ENCODE results near the gene MORC1.

MORC1 gene

GRCh38 chr3:108953210-108953609 lies 164.7 kb downstream of the MORC1 start:
- H3K9me3 ChIP-seq (ENCODE audit: control insufficient read depth, low read length): no peaks in the 10 kb centered on the region
- no peaks in the 10 kb centered on the region for H3K27me3 ChIP-seq (ENCODE audit: control insufficient read depth, insufficient read depth, low read length)
- no peak overlapping the region for H3K4me3 ChIP-seq (ENCODE audit: low read length)
- no peaks in the 10 kb centered on the region for H3K36me3 ChIP-seq (ENCODE audit: control insufficient read depth, insufficient read depth, low read length)
- no peaks in the 10 kb centered on the region for H3K4me1 ChIP-seq (ENCODE audit: control insufficient read depth, insufficient read depth, low read length)
- no peak overlapping the region for H3K9ac ChIP-seq (ENCODE audit: low read length)

GRCh38 chr3:108951820-108952501 lies 166.0 kb downstream of the MORC1 start:
- Histone ChIP-seq H3K4me3 (ENCODE audit: low read length) (no peak overlapping the region), H3K27me3 (ENCODE audit: control insufficient read depth, insufficient read depth, low read length) (no peaks in the 10 kb centered on the region)

GRCh38 chr3:108947855-108948254 lies 170.1 kb downstream of the MORC1 start:
- no peak overlapping the region for H3K4me3 ChIP-seq (ENCODE audit: low read length)
- no peaks in the 10 kb centered on the region for H3K4me1 ChIP-seq (ENCODE audit: control insufficient read depth, insufficient read depth, low read length)
- H3K27me3 ChIP-seq (ENCODE audit: control insufficient read depth, insufficient read depth, low read length): no peaks in the 10 kb centered on the region
- H3K36me3 ChIP-seq (ENCODE audit: control insufficient read depth, insufficient read depth, low read length): no peaks in the 10 kb centered on the region
- H3K9me3 ChIP-seq (ENCODE audit: control insufficient read depth, low read length): no peaks in the 10 kb centered on the region
- no peak overlapping the region for H3K9ac ChIP-seq (ENCODE audit: low read length)

More at GRCh38 chr3:108951820-108952501, 166.0 kb downstream of the MORC1 start:
- Histone ChIP-seq H3K9ac (ENCODE audit: low read length) (no peak overlapping the region), H3K9me3 (ENCODE audit: control insufficient read depth, low read length) (no peaks in the 10 kb centered on the region), H3K36me3 (ENCODE audit: control insufficient read depth, insufficient read depth, low read length) (no peaks in the 10 kb centered on the region), H3K4me1 (ENCODE audit: control insufficient read depth, insufficient read depth, low read length) (no peaks in the 10 kb centered on the region)

- H3K9me3 ChIP-seq (ENCODE audit: control insufficient read depth, low read length): no peaks in the 10 kb centered on the region
- H3K27me3 ChIP-seq (ENCODE audit: control insufficient read depth, insufficient read depth, low read length): no peaks in the 10 kb centered on the region
- H3K4me3 ChIP-seq (ENCODE audit: low read length): no peak overlapping the region
- no peaks in the 10 kb centered on the region for H3K36me3 ChIP-seq (ENCODE audit: control insufficient read depth, insufficient read depth, low read length)
- no peak overlapping the region for H3K9ac ChIP-seq (ENCODE audit: low read length)
- no peaks in the 10 kb centered on the region for H3K4me1 ChIP-seq (ENCODE audit: control insufficient read depth, insufficient read depth, low read length)
Measured at GRCh38 chr3:108946292-108947285, 171.3 kb downstream of the MORC1 start.

- Histone ChIP-seq H3K27me3 (ENCODE audit: control insufficient read depth, insufficient read depth, low read length) (no peaks in the 10 kb centered on the region), H3K36me3 (ENCODE audit: control insufficient read depth, insufficient read depth, low read length) (no peaks in the 10 kb centered on the region), H3K4me3 (ENCODE audit: low read length) (no peak overlapping the region), H3K4me1 (ENCODE audit: control insufficient read depth, insufficient read depth, low read length) (no peaks in the 10 kb centered on the region), H3K9ac (ENCODE audit: low read length) (no peak overlapping the region), H3K9me3 (ENCODE audit: control insufficient read depth, low read length) (no peaks in the 10 kb centered on the region)
Measured at GRCh38 chr3:108940568-108941263, 177.2 kb downstream of the MORC1 start.

- Histone ChIP-seq H3K9ac (ENCODE audit: low read length) (no peak overlapping the region), H3K27me3 (ENCODE audit: control insufficient read depth, insufficient read depth, low read length) (no peaks in the 10 kb centered on the region), H3K36me3 (ENCODE audit: control insufficient read depth, insufficient read depth, low read length) (no peaks in the 10 kb centered on the region), H3K4me3 (ENCODE audit: low read length) (no peak overlapping the region), H3K9me3 (ENCODE audit: control insufficient read depth, low read length) (no peaks in the 10 kb centered on the region), H3K4me1 (ENCODE audit: control insufficient read depth, insufficient read depth, low read length) (no peaks in the 10 kb centered on the region)
Measured at GRCh38 chr3:108940166-108940565, 177.8 kb downstream of the MORC1 start.

- Histone ChIP-seq H3K4me3 (ENCODE audit: low read length) (no peak overlapping the region), H3K27me3 (ENCODE audit: control insufficient read depth, insufficient read depth, low read length) (no peaks in the 10 kb centered on the region), H3K9me3 (ENCODE audit: control insufficient read depth, low read length) (no peaks in the 10 kb centered on the region), H3K9ac (ENCODE audit: low read length) (no peak overlapping the region), H3K4me1 (ENCODE audit: control insufficient read depth, insufficient read depth, low read length) (no peaks in the 10 kb centered on the region), H3K36me3 (ENCODE audit: control insufficient read depth, insufficient read depth, low read length) (no peaks in the 10 kb centered on the region)
Measured at GRCh38 chr3:108936924-108937689, 180.8 kb downstream of the MORC1 start.

GRCh38 chr3:108931035-108931434 lies 186.9 kb downstream of the MORC1 start:
- Histone ChIP-seq H3K9ac (ENCODE audit: low read length) (no peak overlapping the region), H3K4me1 (ENCODE audit: control insufficient read depth, insufficient read depth, low read length) (no peaks in the 10 kb centered on the region), H3K9me3 (ENCODE audit: control insufficient read depth, low read length) (no peaks in the 10 kb centered on the region), H3K27me3 (ENCODE audit: control insufficient read depth, insufficient read depth, low read length) (no peaks in the 10 kb centered on the region), H3K36me3 (ENCODE audit: control insufficient read depth, insufficient read depth, low read length) (no peaks in the 10 kb centered on the region), H3K4me3 (ENCODE audit: low read length) (no peak overlapping the region)

GRCh38 chr3:108918866-108919265 lies 199.1 kb downstream of the MORC1 start:
- Histone ChIP-seq H3K9ac (ENCODE audit: low read length) (no peak overlapping the region), H3K4me1 (ENCODE audit: control insufficient read depth, insufficient read depth, low read length) (no peaks in the 10 kb centered on the region), H3K4me3 (ENCODE audit: low read length) (no peak overlapping the region), H3K36me3 (ENCODE audit: control insufficient read depth, insufficient read depth, low read length) (no peaks in the 10 kb centered on the region), H3K27me3 (ENCODE audit: control insufficient read depth, insufficient read depth, low read length) (no peaks in the 10 kb centered on the region), H3K9me3 (ENCODE audit: control insufficient read depth, low read length) (no peaks in the 10 kb centered on the region)

GRCh38 chr3:108914774-108915641 lies 202.9 kb downstream of the MORC1 start:
- H3K9ac ChIP-seq (ENCODE audit: low read length): no peak overlapping the region
- no peaks in the 10 kb centered on the region for H3K9me3 ChIP-seq (ENCODE audit: control insufficient read depth, low read length)
- H3K4me3 ChIP-seq (ENCODE audit: low read length): no peak overlapping the region
- no peaks in the 10 kb centered on the region for H3K4me1 ChIP-seq (ENCODE audit: control insufficient read depth, insufficient read depth, low read length)
- H3K27me3 ChIP-seq (ENCODE audit: control insufficient read depth, insufficient read depth, low read length): no peaks in the 10 kb centered on the region
- H3K36me3 ChIP-seq (ENCODE audit: control insufficient read depth, insufficient read depth, low read length): no peaks in the 10 kb centered on the region

GRCh38 chr3:108909799-108910198 lies 208.1 kb downstream of the MORC1 start:
- Histone ChIP-seq H3K9ac (ENCODE audit: low read length) (no peak overlapping the region), H3K36me3 (ENCODE audit: control insufficient read depth, insufficient read depth, low read length) (no peaks in the 10 kb centered on the region), H3K27me3 (ENCODE audit: control insufficient read depth, insufficient read depth, low read length) (no peaks in the 10 kb centered on the region), H3K4me1 (ENCODE audit: control insufficient read depth, insufficient read depth, low read length) (no peaks in the 10 kb centered on the region), H3K9me3 (ENCODE audit: control insufficient read depth, low read length) (no peaks in the 10 kb centered on the region), H3K4me3 (ENCODE audit: low read length) (no peak overlapping the region)
